Body of pancreas (tissue), 4 donors: ENCODE results near the gene PRRT1B.
A peak's percentile ranks its signal among the peaks of the same experiment; 100 is the strongest.

Experiments
- CTCF ChIP-seq, 7 experiments: fragments of 450-650 bp in 4 of 7; fragments of 200-600 bp in 3 of 7; sonication (generic) in 3 of 7; IDR thresholded peaks; one replicate each; pipeline ENCODE4 v1.5.1; 2016 to 2019; ENCODE audit warnings: antibody characterized with exemption in 7 of 7
- POLR2A ChIP-seq, 3 donors: fragments of 450-650 bp; IDR thresholded peaks; one replicate each; pipeline ENCODE4 v1.6.1; 2016; ENCODE audit warnings: antibody characterized with exemption in 3 of 3, mild to moderate bottlenecking in 2 of 3

- TF ChIP-seq CTCF (IDR thresholded peaks at IDR 0.05) (peak in 4 of 7 experiments; percentile 14 to 34 (median 18)), POLR2A (IDR thresholded peaks at IDR 0.05) (no peak)
These were observed 14.8 kb upstream of the PRRT1B start for GRCh38 chr9:131530546-131530919.
